GM13976 (cell line): ENCODE data around the gene BCL11A.
"Not testable (repeated sequence)": the region's sequence is repeated elsewhere in the genome, so short reads cannot be mapped to it uniquely, and the experiment has no call there.

Experiments used
- DNase-seq: peaks from one replicate; pipeline ENCODE4 v3.0.0; 2012; ENCODE audit warnings: low spot score
- in situ Hi-C: fragments of 300-500 bp; cut with MboI; formaldehyde crosslinking; loops from one replicate; pipeline ENCODE4 v1.12.0; 2022; ENCODE audit warnings: low sequenced_read_pairs, mixed read lengths, inconsistent platforms; ENCODE audit not compliant: unreplicated experiment
- TF ChIP-seq, protein P1 (sequence below): IDR thresholded peaks from 2 replicates; pipeline ENCODE4 v1.5.1; 2012; ENCODE audit warnings: borderline replicate concordance, mild to moderate bottlenecking; ENCODE audit not compliant: insufficient read depth; ENCODE audit errors: extremely low read depth, missing control alignments, control extremely low read depth

The BCL11A gene

DNA sequence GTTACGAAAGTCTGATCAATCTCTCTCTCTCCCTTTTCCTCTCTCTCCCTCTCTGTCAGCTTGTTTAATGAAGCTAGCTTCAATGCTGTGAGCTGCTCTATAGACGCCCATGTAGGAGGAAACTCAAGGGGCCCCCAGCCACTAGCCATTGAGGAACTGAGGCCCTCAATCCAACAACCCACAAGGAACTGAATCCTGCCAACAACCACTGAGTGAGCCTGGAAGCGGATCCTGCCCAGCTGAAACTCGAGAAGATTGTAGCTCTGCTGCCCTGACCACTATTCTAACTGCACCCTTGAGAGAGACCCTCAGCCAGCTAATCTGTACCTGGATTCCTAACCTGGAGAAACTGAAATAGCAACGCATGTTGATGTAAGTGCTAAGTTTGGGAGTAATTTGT is 129.2 kb downstream of the BCL11A start:
- TF ChIP-seq, protein P1, sequence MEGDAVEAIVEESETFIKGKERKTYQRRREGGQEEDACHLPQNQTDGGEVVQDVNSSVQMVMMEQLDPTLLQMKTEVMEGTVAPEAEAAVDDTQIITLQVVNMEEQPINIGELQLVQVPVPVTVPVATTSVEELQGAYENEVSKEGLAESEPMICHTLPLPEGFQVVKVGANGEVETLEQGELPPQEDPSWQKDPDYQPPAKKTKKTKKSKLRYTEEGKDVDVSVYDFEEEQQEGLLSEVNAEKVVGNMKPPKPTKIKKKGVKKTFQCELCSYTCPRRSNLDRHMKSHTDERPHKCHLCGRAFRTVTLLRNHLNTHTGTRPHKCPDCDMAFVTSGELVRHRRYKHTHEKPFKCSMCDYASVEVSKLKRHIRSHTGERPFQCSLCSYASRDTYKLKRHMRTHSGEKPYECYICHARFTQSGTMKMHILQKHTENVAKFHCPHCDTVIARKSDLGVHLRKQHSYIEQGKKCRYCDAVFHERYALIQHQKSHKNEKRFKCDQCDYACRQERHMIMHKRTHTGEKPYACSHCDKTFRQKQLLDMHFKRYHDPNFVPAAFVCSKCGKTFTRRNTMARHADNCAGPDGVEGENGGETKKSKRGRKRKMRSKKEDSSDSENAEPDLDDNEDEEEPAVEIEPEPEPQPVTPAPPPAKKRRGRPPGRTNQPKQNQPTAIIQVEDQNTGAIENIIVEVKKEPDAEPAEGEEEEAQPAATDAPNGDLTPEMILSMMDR, result no peak
- in situ Hi-C loops, result no loop called here
- no peak for DNase-seq

DNA sequence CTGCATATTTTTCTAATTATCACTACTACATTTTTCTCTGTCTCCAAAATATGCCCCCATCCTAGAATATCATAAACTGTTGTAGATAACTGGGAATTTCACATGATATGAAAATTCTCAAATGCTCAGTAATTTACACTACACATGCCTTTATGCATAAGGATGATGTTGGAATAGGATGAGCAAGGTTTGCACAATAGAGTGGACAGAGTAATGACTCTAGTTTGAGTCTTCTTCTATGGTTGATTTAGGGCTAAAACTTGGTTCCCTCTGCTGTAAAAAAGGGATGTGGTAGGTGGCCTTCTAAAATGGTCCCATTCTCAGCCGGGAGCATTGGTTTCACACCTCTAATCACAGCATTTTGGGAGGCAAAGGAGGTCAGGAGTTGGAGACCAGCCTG is 129.9 kb downstream of the BCL11A start:
- in situ Hi-C loops, result no loop called here
- DNase-seq, result no peak
- TF ChIP-seq, protein P1, result no peak

DNA sequence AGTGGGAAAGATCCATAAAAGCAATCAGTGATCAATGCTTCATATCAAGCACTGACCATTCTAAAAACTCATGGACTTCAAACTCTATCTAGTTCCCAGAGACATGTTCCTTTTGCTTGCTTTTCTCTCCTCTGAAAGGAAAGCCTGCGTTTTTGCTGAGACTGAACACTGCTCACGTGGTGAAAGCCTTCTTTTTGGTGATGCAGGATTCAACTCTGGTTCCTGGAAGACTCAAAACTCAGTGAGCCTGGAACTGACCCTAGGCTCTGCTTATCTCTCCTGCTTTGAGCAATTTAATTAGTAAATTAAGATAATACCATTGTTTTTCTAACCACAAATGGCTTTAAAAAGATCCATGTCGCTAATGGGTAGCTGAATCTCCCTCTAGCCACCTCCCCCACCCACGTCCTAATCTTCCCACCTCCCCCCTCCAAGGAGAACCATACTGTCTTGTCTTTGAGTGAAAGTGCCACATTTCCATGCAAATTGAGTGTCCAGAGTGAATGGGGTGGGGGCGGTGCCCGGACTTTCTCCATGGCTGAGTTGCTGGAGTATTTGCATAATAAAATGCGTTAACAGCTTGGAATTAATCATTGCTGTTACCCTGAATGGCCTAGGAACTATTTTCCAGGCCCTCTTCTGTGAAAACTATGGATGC is 130.5 kb downstream of the BCL11A start:
- in situ Hi-C loops, result no loop called here
- TF ChIP-seq, protein P1, result no peak
- DNase-seq, result no peak

DNA sequence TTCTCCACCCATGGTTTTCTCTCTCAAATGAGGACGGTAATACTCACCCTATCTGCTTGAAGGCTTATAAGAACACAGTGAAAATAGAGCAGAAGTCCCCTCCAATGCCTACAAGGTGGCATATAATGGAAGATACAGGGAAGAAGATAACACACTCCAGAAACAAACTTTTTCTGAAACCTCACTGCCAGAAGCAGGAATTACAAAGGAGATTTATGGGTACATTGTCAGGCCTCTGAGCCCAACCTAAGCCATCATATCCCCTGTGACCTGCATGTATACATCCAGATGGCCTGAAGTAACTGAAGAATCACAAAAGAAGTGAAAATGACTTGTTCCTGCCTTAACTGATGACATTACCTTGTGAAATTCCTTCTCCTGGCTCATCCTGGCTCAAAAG is 136.2 kb downstream of the BCL11A start:
- DNase-seq, in situ Hi-C loops: not testable (repeated sequence)

DNA sequence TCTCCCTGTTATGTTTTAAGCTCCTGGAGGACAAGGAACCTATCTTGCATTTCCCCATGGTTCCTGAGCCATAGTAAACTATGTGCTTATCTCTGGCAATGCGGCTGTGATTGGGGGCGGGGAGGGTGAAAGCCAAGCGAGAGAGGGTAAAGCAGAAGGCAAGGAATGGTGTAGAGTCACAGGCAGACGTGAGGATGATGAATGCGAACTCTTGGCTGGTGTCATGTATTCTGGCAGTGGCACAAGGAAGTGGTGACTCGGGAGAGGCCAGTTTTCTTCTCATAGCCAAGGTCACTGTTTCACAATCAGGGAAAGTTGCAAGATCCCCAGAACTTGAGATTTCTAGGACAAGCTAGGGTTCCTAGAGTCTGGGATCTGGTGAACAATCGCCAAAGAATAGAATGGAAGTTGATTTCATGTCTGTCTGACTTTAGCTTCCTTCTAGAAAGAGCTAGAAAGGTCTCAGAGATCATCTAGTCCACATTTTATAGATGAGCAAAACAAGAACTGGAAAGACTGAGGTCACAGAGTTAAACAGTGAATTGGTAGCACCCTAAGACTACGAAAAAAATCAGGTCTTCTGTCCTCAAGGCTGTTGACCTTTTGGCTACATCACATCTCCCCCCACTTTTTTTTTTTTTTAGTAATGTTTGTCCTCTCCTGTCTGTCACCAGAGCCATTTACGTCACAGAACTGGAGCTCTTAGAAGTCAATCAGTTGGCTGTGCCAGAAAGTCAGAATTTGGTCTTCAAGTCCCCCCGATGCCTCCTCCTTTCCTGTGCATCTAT is 137.0 kb downstream of the BCL11A start:
- in situ Hi-C loops, result no loop called here
- no peak for DNase-seq
- TF ChIP-seq, protein P1, result no peak

DNA sequence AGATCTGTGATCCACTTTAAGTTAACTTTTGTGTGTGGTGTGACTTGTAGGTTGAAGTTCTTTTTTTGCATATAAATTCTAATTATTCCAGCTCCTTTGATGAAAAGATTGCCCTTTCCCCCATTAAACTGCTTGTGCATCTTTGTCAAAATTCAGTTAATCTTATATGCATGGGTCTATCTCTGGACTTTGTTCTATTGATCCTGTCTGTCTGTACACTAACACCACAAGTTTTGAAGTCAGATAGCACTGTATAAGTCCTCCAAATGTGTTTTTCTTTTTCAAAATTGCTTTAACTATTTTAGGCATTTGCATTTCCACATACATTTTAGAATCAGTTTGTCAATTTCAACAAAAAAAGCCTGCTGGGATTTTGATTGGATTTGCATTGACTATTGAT is 137.6 kb downstream of the BCL11A start:
- TF ChIP-seq, protein P1, result no peak
- no peak for DNase-seq
- in situ Hi-C loops, result no loop called here

DNA sequence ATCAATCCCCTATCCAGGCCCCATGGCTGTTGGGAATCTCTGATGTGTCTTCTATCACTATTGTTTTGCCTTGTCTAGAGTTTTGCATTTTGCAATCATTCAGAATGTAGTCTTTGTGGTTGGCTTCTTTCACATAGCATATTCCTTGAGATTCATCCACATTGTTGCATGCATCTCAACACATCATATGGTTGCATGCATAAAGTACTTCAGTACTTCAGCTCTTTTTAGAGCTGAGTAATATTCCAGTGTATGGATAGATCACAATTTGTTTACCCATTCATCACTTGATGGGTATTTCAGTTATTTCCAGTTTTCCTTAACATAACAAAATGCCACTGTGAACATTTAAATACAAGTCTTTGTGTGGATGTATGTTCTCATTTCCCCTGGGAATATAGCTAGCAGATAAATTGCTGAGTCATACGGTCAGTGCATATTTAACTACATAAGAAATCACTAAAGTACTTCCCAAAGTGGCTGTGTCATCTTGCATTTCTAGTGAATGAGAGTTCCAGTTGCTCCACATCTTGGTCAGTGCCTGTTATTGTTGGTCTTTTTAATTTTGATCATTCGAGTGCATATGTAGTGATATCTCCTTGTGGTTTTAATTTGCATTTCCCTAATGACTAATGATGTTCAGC is 138.8 kb downstream of the BCL11A start:
- in situ Hi-C loops, result no loop called here
- no peak for DNase-seq

More for the DNA sequence above, 138.8 kb downstream of the BCL11A start:
- TF ChIP-seq, protein P1, result no peak
